Stomach (tissue), 9 donors: ENCODE data around the gene KANK4. TPM values are rescaled to one million over a fixed set of nuclear protein-coding genes. Genes with fewer than 3 reads are reported as not detected.

Source experiments
- DNase-seq, 2 donors: peaks; one replicate each; pipeline versions ENCODE4 v3.0.0 to v3.0.0-alpha.2; 2013 to 2019
- H3K27ac ChIP-seq, 5 donors: fragments of 200-600 bp in 4 of 5; sonication (generic) in 4 of 5; one replicate each; pipeline ENCODE4 v1.5.1; 2013 to 2019; ENCODE audit warnings: mild to moderate bottlenecking in 1 of 5, moderate library complexity in 1 of 5
- H3K27me3 ChIP-seq, 3 donors: fragments of 200-600 bp; sonication (generic); one replicate each; pipeline ENCODE4 v1.5.1; 2017 to 2019; ENCODE audit warnings: mixed run types in 1 of 3
- H3K36me3 ChIP-seq, 4 donors: fragments of 200-600 bp; sonication (generic); 1 replicate in 3 of 4; 2 replicates in 1 of 4; pipeline ENCODE4 v1.5.1; 2016 to 2019
- H3K4me1 ChIP-seq, 4 donors: fragments of 200-600 bp; sonication (generic); one replicate each; pipeline ENCODE4 v1.5.1; 2016 to 2019
- H3K4me3 ChIP-seq, 4 donors: fragments of 200-600 bp; sonication (generic) in 3 of 4; one replicate each; pipeline ENCODE4 v1.5.1; 2016 to 2019; ENCODE audit warnings: mild to moderate bottlenecking in 1 of 4
- H3K9me3 ChIP-seq, 4 donors: fragments of 200-600 bp; sonication (generic); one replicate each; pipeline ENCODE4 v1.5.1; 2016 to 2019
- CTCF ChIP-seq, 7 experiments: fragments of 450-650 bp in 4 of 7; fragments of 200-600 bp in 3 of 7; sonication (generic) in 3 of 7; IDR thresholded peaks; one replicate each; pipeline ENCODE4 v1.5.1; 2016 to 2019; ENCODE audit warnings: antibody characterized with exemption in 7 of 7, control low read depth in 2 of 7, mild to moderate bottlenecking in 1 of 7
- EP300 ChIP-seq: sonication (generic); formaldehyde crosslinking; IDR thresholded peaks from one replicate; pipeline ENCODE4 v1.6.1; 2017; ENCODE audit warnings: antibody characterized with exemption
- POLR2A ChIP-seq, 4 donors: fragments of 450-650 bp; IDR thresholded peaks; one replicate each; pipeline ENCODE4 v1.6.1; 2016; ENCODE audit warnings: antibody characterized with exemption in 4 of 4, control low read depth in 2 of 4, mild to moderate bottlenecking in 1 of 4, moderate library complexity in 1 of 4
- POLR2AphosphoS5 ChIP-seq, 3 donors: sonication (generic); formaldehyde crosslinking; IDR thresholded peaks; one replicate each; pipeline ENCODE4 v1.6.1; 2016; ENCODE audit warnings: antibody characterized with exemption in 3 of 3
- WGBS, 5 donors: extraction: QIAGEN DNeasy Blood & Tissue Kit in 3 of 5; methylation state at CpG; one replicate each; pipeline versions ENCODE4 v1.1.5 to v1.1.7; 2013 to 2018; 5-methylcytosine and 5-hydroxymethylcytosine counted together
- intact Hi-C: fragments of 100-400 bp; cut with DNase I; formaldehyde crosslinking; loops from one replicate; pipeline ENCODE4 v1.15.1; 2023; ENCODE audit warnings: low total_unique reads
- polyA plus RNA-seq, 3 donors: library from polyadenylated mRNA; stranded (reverse); fragments of 200-250 nt; gene quantifications; one replicate each; pipeline ENCODE4 v1.2.3, GENCODE V29; 2013
- total RNA-seq, 5 donors: library from RNA; depleted of rRNA; stranded (reverse); fragments of >200 nt; gene quantifications; one replicate each; pipeline versions ENCODE4 v1.1.0 to v1.2.3, GENCODE V29; 2014 to 2016
- donor health status: healthy with polysubstance abuse.
- donor health status: Bipolar disorder and iron deficiency.
- donor health status: healthy.

The KANK4 gene
- total and polyA plus RNA-seq, 8 donors, result 0.31 to 3.9 (median 2.0) TPM; not detected in 2

- Histone ChIP-seq H3K4me1 (no peaks in the 10 kb centered on the region), H3K27ac (no peak overlapping the region), H3K27me3 (no peaks in the 10 kb centered on the region), H3K9me3 (no peaks in the 10 kb centered on the region), H3K36me3 (no peaks in the 10 kb centered on the region), H3K4me3 (no peak overlapping the region)
- TF ChIP-seq POLR2A (IDR thresholded peaks at IDR 0.05), result no peak
- TF ChIP-seq CTCF (IDR thresholded peaks at IDR 0.05), result no peak
- no peak for TF ChIP-seq EP300
- no peak for TF ChIP-seq POLR2AphosphoS5 (IDR thresholded peaks at IDR 0.05)
- WGBS, 5 donors, result 73 to 93% (median 85%) methylated on average over 3 of the region's 3 CpGs
- no peak for DNase-seq
- intact Hi-C loops, result no loop called here
These were observed 89.8 kb downstream of the KANK4 start for GRCh38 chr1:62229468-62229867.

GRCh38 chr1:62228883-62229187, 90.4 kb downstream of the KANK4 start:
- H3K27me3 ChIP-seq, result no peaks in the 10 kb centered on the region
- no peak overlapping the region for H3K4me3 ChIP-seq
- no peaks in the 10 kb centered on the region for H3K36me3 ChIP-seq
- no peak for TF ChIP-seq POLR2AphosphoS5 (IDR thresholded peaks at IDR 0.05)
- TF ChIP-seq EP300, result no peak
- no peak for TF ChIP-seq POLR2A (IDR thresholded peaks at IDR 0.05)
- no peak for TF ChIP-seq CTCF (IDR thresholded peaks at IDR 0.05)
- 62 to 77% (median 75%) methylated on average over 3 to 4 of the region's 4 CpGs for WGBS, 5 donors
- no peaks in the 10 kb centered on the region for H3K4me1 ChIP-seq
- intact Hi-C loops, result no loop called here
- peak in 1 of 2 donors; percentile 26 for DNase-seq
- H3K27ac ChIP-seq, result no peak overlapping the region
- no peaks in the 10 kb centered on the region for H3K9me3 ChIP-seq

GRCh38 chr1:62228136-62228882, 90.9 kb downstream of the KANK4 start:
- Histone ChIP-seq H3K27me3 (no peaks in the 10 kb centered on the region), H3K9me3 (no peaks in the 10 kb centered on the region), H3K36me3 (no peaks in the 10 kb centered on the region), H3K27ac (no peak overlapping the region), H3K4me1 (no peaks in the 10 kb centered on the region), H3K4me3 (no peak overlapping the region)
- DNase-seq, result peak in 1 of 2 donors; percentile 37
- no peak for TF ChIP-seq POLR2A (IDR thresholded peaks at IDR 0.05)
- no peak for TF ChIP-seq EP300
- no peak for TF ChIP-seq POLR2AphosphoS5 (IDR thresholded peaks at IDR 0.05)
- no peak for TF ChIP-seq CTCF (IDR thresholded peaks at IDR 0.05)
- intact Hi-C loops, result no loop called here
- 81 to 89% (median 83%) methylated on average over 12 of the region's 12 CpGs for WGBS, 5 donors

GRCh38 chr1:62227496-62227895, 91.7 kb downstream of the KANK4 start:
- intact Hi-C loops, result no loop called here
- TF ChIP-seq EP300, result no peak
- no peak for TF ChIP-seq CTCF (IDR thresholded peaks at IDR 0.05)
- no peak for TF ChIP-seq POLR2AphosphoS5 (IDR thresholded peaks at IDR 0.05)
- H3K27ac ChIP-seq, result no peak overlapping the region
- WGBS, 5 donors, result 84 to 91% (median 88%) methylated on average over 10 to 11 of the region's 11 CpGs
- H3K4me3 ChIP-seq, result no peak overlapping the region
- H3K27me3 ChIP-seq, result no peaks in the 10 kb centered on the region
- no peaks in the 10 kb centered on the region for H3K9me3 ChIP-seq
- no peak for DNase-seq
- no peaks in the 10 kb centered on the region for H3K4me1 ChIP-seq
- no peaks in the 10 kb centered on the region for H3K36me3 ChIP-seq
